T47D (cell line): Measurements from ENCODE around the gene ROGDI.

Experiments
- DNase-seq, 2 experiments: peaks; one replicate each; pipeline versions ENCODE4 v3.0.0 to v3.0.0-alpha.2; 2011 to 2012; ENCODE audit warnings: low read depth in 1 of 2, low spot score in 1 of 2
- JUND ChIP-seq: IDR thresholded peaks from 2 replicates; pipeline ENCODE4 v1.6.1; 2012; ENCODE audit warnings: low read depth
- in situ Hi-C: cut with HindIII; loops from 2 replicates; pipeline ENCODE4 v1.10.0; 2016; ENCODE audit warnings: low sequenced_read_pairs, low pct_unique_long_range_greater_than_20kb

The ROGDI gene

GRCh38 chr16:4765511-4766474 is 36.6 kb downstream of the ROGDI start:
- no peak for TF ChIP-seq JUND
- in situ Hi-C loops, result no loop called here
- DNase-seq, result no peak

- DNase-seq, result peak in 1 of 2 experiments; percentile 18
- TF ChIP-seq JUND, result no peak
- in situ Hi-C loops, result no loop called here
Observed at GRCh38 chr16:4763791-4764190, 38.6 kb downstream of the ROGDI start.

DNA sequence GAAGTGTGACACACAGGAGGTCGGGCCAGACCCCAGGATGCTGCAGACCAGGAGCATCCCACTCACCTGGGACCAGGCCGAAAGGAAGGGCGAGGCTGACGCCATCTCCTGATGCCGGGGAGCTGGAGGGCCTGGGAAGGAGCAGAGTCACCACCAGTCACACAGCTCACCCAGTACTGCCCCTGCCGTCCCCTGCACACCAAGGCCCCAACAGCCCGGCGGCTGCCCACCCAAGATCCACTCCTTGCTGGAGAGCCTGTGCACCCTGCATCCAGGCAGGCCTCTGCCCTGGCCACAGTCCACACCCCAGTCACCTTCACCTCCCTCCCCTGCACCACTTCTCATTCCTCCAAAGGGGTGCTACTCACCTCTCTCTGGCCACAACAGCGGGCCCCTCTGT is 40.2 kb downstream of the ROGDI start:
- DNase-seq, result no peak
- in situ Hi-C loops, result no loop called here
- TF ChIP-seq JUND, result no peak

DNA sequence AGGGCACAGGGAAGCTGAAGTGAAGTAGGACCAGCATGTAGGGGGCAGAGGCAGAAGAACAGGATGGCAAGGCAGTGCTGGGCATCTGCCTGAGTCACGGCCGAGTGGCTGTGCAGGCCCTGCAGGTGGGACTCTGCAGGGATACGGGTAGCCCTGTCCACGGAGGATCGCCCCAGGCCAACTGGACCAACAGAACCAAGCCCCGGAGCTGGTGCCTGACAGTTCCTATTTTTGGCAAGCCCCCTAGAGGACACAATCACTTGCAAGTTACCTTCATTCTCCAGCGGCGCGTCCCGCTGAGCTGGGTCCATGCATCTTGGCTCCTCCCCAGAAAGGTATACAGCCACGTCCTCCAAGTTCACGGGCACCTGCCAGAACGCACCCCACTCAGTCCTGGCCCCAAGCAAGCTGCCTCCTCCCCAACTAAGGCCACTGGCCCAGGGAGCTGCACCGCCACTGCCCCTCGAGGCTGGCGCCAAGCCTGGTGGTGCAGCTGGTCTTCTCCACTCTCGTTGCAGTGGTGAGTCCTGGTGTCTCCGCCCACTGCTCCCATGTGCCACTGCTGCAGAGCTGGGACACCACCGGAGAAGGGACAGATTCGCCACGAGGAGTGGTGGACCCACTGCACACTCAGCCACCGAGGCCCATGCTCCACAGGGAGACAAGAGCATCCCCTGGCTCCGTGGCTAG is 42.1 kb downstream of the ROGDI start:
- no peak for TF ChIP-seq JUND
- in situ Hi-C loops, result no loop called here
- DNase-seq, result no peak

DNA sequence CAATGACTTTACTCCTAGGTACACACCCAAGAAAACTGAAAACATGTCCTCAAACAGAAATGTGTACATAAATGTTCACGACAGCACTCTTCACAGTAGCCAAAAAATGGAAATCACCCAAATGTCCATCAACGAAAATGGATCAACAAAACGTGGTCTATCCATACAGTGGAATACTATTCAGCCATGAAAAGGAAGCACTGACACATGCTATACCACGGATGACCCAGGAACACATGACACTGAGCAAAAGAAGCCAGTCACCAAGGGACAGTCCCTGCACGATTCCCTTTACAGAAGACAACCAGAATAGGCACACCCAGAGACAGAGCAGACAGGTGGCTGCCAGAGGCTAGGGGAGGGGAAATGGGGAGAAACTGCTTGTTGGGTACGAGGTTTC is 46.7 kb downstream of the ROGDI start:
- no peak for TF ChIP-seq JUND
- in situ Hi-C loops, result no loop called here
- no peak for DNase-seq

- no peak for TF ChIP-seq JUND
- in situ Hi-C loops, result no loop called here
- DNase-seq, result no peak
Observed at GRCh38 chr16:4754865-4755264, 47.6 kb downstream of the ROGDI start.

GRCh38 chr16:4753227-4753626 is 49.2 kb downstream of the ROGDI start:
- no peak for TF ChIP-seq JUND
- in situ Hi-C loops, result no loop called here
- DNase-seq, result no peak

DNA sequence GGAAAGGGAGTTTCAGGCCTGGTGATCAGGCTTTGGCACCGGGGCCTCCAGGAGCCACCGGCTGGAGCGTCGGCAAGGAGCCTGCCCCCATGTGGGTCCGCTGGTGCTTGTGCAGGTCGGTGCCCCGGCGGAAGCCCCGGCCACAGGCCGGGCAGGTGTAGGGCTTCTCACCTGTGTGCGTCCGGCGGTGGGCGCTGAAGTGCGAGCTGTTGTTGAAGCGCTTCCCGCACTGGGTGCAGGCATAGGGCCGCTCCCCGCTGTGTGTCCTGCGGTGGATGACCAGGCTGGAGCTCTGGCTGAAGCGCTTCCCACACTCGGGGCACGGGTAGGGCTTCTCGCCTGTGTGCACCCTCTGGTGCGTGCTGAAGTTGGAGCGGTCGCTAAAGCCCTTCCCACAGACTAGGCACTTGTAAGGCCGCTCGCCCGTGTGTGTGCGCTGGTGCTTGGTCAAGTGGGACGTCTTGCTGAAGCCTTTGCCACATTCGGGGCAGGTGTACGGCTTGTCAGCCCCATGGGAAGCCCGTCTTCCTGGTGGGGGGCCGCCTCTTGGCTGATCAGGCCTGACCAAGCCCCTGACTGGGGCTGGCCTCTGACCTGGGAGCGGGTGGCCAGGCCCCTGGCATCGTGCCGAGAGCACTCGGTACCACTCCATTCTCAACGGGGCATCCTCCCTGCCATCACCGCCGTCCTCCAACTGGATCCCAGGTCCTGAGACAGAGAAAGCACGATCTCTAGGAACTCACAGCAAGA is 49.9 kb downstream of the ROGDI start:
- no peak for DNase-seq
- in situ Hi-C loops, result no loop called here
- no peak for TF ChIP-seq JUND

- DNase-seq, result no peak
- no peak for TF ChIP-seq JUND
- in situ Hi-C loops, result no loop called here
Observed at GRCh38 chr16:4750896-4751295, 51.5 kb downstream of the ROGDI start.

- in situ Hi-C loops, result no loop called here
- TF ChIP-seq JUND, result no peak
- DNase-seq, result no peak
Observed at GRCh38 chr16:4749700-4750257, 52.7 kb downstream of the ROGDI start.

DNA sequence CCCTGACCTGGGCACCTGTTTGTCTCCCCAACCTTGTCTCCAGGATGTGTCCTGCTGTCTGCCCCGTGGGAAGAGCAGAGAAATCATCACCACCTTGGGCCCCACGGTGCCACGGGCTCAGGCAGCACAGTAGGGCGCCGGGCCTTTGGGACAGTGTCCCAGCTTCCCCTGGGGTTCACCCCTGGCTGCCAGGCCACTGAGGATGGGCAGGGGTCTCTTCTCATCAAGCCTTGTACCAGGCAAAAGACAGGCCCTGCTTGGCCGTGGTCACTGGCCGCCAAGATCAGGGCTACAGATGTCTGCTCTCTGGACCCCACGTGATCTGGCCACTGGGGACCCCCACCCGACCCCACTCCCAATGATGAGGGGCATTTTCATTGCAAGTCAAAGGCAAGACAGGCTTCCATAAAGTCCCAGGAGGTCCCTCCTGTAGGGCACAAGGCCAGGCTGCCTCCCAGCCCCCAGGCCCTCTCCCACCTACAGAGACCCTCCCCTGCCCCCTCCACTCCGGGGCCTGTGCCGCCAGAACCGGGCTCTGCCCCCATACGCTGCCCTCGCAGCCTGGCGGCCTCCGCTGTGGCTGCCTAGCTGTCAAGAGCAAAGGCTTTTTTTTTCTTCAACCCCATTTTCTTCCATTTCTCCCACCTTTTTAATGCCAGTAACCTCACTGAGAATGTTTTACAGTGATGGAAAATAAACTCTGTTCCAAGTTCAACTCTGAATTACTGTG is 53.6 kb downstream of the ROGDI start:
- no peak for TF ChIP-seq JUND
- DNase-seq, result no peak
- in situ Hi-C loops, result no loop called here
